Calu3 (cell line): ENCODE results near the gene ZNF213. TPM values are rescaled to one million over a fixed set of nuclear protein-coding genes. Genes with fewer than 3 reads are reported as not detected.

Experiments used
- BruUV-seq: library from RNA; stranded (reverse); fragments of 400-500 nt; replicated peaks from 2 replicates; lab custom pipeline; 2021; lab: Mats Ljungman, UMichigan
- CTCF ChIA-PET: fragments of 300-600 bp; sonication (Branson Sonifier 250); formaldehyde crosslinking; loops from one replicate; lab custom pipeline; 2022; ENCODE audit warnings: antibody characterized with exemption; lab: Charles Lee
- DNase-seq: peaks from one replicate; pipeline ENCODE4 v3.0.0; 2022
- H3K27ac Mint-ChIP-seq: one replicate; pipeline ENCODE4 v1.8.0; 2022; ENCODE audit warnings: mixed read lengths; ENCODE audit not compliant: unreplicated experiment
- H3K27me3 Mint-ChIP-seq: one replicate; pipeline ENCODE4 v1.8.0; 2022; ENCODE audit warnings: mixed read lengths; ENCODE audit not compliant: unreplicated experiment
- H3K36me3 Mint-ChIP-seq: one replicate; pipeline ENCODE4 v1.8.0; 2022; ENCODE audit warnings: mild to moderate bottlenecking, moderate library complexity, mixed read lengths; ENCODE audit not compliant: insufficient read depth, unreplicated experiment
- H3K4me1 Mint-ChIP-seq: one replicate; pipeline ENCODE4 v1.8.0; 2022; ENCODE audit warnings: mild to moderate bottlenecking, low read depth, mixed read lengths; ENCODE audit not compliant: unreplicated experiment
- H3K4me3 Mint-ChIP-seq: one replicate; pipeline ENCODE4 v1.8.0; 2022; ENCODE audit warnings: mild to moderate bottlenecking, low read depth, moderate library complexity, mixed read lengths; ENCODE audit not compliant: unreplicated experiment
- H3K9me3 Mint-ChIP-seq: one replicate; pipeline ENCODE4 v1.8.0; 2022; ENCODE audit warnings: low read depth, mixed read lengths; ENCODE audit not compliant: unreplicated experiment
- CTCF ChIP-seq: fragments of 200-600 bp; IDR thresholded peaks from one replicate; pipeline ENCODE4 v1.8.0; 2022; ENCODE audit warnings: antibody characterized with exemption; ENCODE audit not compliant: unreplicated experiment
- intact Hi-C: fragments of 100-400 bp; cut with micrococcal nuclease; formaldehyde crosslinking; loops from one replicate; pipeline ENCODE4 v1.10.0; 2022; ENCODE audit not compliant: unreplicated experiment
- total RNA-seq: library from RNA; stranded (reverse); gene quantifications from 2 replicates; pipeline ENCODE4 v1.2.3, GENCODE V29; 2022

The ZNF213 gene
- total RNA-seq, 1 experiment from 2014 or later, result 11.8 TPM

- no peaks in the 10 kb centered on the region for H3K27me3 Mint-ChIP-seq
- H3K4me1 Mint-ChIP-seq, result peaks cover 13% of the 10 kb centered on the region
- DNase-seq, result no peak
- no peak overlapping the region for H3K27ac Mint-ChIP-seq
- H3K36me3 Mint-ChIP-seq, result peaks cover 76% of the 10 kb centered on the region
- CTCF ChIA-PET, result interaction anchor here (0.7 to 0.9 kb wide), 3 partner anchors 9 to 15 kb away, joined by 3 to 5 read pairs (median 3); no protein-coding TSS in a partner anchor
- no peaks in the 10 kb centered on the region for H3K9me3 Mint-ChIP-seq
- no peak for TF ChIP-seq CTCF
- intact Hi-C loops, result no loop called here
- H3K4me3 Mint-ChIP-seq, result no peak overlapping the region
- no TSS peak for BruUV-seq
These were observed 12.9 kb upstream of the ZNF213 start for GRCh38 chr16:3121851-3122467.

GRCh38 chr16:3122926-3123570 lies 11.8 kb upstream of the ZNF213 start:
- no peak for DNase-seq
- peaks cover 74% of the 10 kb centered on the region for H3K36me3 Mint-ChIP-seq
- no peaks in the 10 kb centered on the region for H3K9me3 Mint-ChIP-seq
- CTCF ChIA-PET, result interaction anchor here (0.6 to 1.1 kb wide), 5 partner anchors 8 to 1068 kb away, joined by 3 to 7 read pairs (median 3); no protein-coding TSS in a partner anchor
- H3K4me1 Mint-ChIP-seq, result peaks cover 13% of the 10 kb centered on the region
- peak overlapping the region; percentile 99 for H3K4me3 Mint-ChIP-seq
- intact Hi-C loops, result no loop called here
- peak overlapping the region; percentile 61 for H3K27ac Mint-ChIP-seq
- BruUV-seq, result no TSS peak
- no peaks in the 10 kb centered on the region for H3K27me3 Mint-ChIP-seq
- TF ChIP-seq CTCF, result no peak

GRCh38 chr16:3123986-3124886 lies 10.6 kb upstream of the ZNF213 start:
- Mint-ChIP-seq H3K36me3 (peaks cover 69% of the 10 kb centered on the region), H3K27me3 (no peaks in the 10 kb centered on the region), H3K27ac (peak overlapping the region; percentile 88), H3K9me3 (no peaks in the 10 kb centered on the region), H3K4me3 (peak overlapping the region; percentile 99), H3K4me1 (peaks cover 19% of the 10 kb centered on the region)
- intact Hi-C loops, result no loop called here
- no TSS peak for BruUV-seq
- DNase-seq, result peak; percentile 98
- no peak for TF ChIP-seq CTCF
- CTCF ChIA-PET, result interaction anchor here (1.0 to 1.9 kb wide), 3 partner anchors 11 to 93 kb away, joined by 4 to 18 read pairs (median 5); partner anchors contain the start of gene ZNF213

- Mint-ChIP-seq H3K4me1 (peaks cover 26% of the 10 kb centered on the region), H3K27me3 (no peaks in the 10 kb centered on the region), H3K36me3 (peaks cover 76% of the 10 kb centered on the region), H3K4me3 (no peak overlapping the region), H3K9me3 (no peaks in the 10 kb centered on the region), H3K27ac (no peak overlapping the region)
- no peak for DNase-seq
- TF ChIP-seq CTCF, result no peak
- CTCF ChIA-PET, result interaction anchor here (0.6 kb wide), 1 partner anchor 99 kb away, joined by 6 read pairs; no protein-coding TSS in a partner anchor
- no TSS peak for BruUV-seq
- intact Hi-C loops, result loop anchor here (2.0 kb wide), 2 partner anchors 21 to 69 kb away; no protein-coding TSS in a partner anchor
These were observed 7.1 kb upstream of the ZNF213 start for GRCh38 chr16:3127745-3128144.
